ENCODE results near the gene DTNB.

The DTNB gene

GRCh38 chr2:25341011-25341727, 332.2 kb downstream of the DTNB start:
- peak; percentile 11 for DNase-seq (ENCODE audit: low read depth)

- peak; percentile 14 for DNase-seq (ENCODE audit: low read depth)
Measured at GRCh38 chr2:25340181-25340921, 333.0 kb downstream of the DTNB start.

- no peak for DNase-seq (ENCODE audit: low read depth)
Measured at GRCh38 chr2:25339791-25340180, 333.6 kb downstream of the DTNB start.

DNA sequence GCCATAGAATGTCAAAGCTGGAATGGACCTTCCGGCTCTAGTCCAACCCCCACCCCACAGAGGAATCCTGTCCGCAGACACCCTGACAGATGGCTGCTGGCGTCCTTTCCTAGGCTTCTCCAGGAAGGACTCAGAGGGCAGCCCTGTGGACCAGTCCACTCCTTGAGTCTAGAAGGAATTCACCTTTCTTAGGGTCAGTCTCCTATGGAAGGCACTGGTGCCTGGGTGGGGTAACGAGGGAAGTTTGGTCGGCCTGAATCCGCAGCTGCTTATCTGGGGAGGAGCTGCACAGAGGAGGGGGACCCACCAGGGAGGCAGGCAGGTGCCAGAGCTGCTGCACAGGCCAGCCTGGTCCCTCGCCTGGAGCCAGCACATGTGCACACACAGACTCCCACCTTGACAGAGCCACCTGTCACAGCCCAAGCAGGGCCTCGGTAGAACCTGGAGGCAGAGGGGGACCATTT, 334.1 kb downstream of the DTNB start:
- DNase-seq (ENCODE audit: low read depth), result no peak

DNA sequence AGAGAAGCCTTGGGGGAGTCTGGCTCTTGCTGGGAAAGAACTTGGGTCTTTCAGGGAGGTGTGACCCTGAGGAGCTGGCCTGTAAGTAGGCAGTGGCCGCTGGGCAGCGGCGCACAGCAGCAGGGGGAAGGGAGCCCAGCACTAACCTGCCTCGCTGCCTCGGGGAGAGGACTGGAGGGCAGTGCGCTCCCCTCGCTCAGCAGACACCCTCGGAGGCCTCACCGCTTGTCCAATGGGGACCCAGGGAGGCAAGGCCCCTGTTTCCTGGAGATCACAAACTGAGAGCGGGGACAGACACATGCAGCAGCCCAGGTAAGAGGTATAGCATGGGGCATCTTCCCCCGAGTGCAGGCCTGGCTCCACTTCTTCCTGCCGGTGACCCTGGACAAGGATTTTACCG, 335.0 kb downstream of the DTNB start:
- no peak for DNase-seq (ENCODE audit: low read depth)

DNA sequence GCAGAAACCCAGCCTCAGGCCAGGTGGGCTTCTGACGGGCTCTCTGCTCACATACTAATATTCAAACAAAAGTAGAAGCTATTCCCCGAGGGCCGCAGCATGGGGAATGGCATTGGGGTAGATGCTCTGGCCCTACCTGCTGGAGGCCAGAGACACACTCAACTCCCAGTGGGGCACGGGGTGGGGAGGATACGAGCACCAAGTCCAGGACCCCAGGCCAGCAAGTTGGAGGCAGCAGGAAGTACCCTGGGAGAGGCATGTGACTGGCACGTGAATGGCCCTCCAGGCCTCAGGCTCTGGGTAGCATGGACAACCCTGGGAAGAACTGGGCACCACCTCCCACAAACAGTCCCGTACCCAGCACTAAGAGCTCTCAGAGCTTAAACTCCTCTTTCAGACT, 335.5 kb downstream of the DTNB start:
- DNase-seq (ENCODE audit: low read depth), result no peak

GRCh38 chr2:25337276-25337675, 336.1 kb downstream of the DTNB start:
- DNase-seq (ENCODE audit: low read depth), result no peak

DNA sequence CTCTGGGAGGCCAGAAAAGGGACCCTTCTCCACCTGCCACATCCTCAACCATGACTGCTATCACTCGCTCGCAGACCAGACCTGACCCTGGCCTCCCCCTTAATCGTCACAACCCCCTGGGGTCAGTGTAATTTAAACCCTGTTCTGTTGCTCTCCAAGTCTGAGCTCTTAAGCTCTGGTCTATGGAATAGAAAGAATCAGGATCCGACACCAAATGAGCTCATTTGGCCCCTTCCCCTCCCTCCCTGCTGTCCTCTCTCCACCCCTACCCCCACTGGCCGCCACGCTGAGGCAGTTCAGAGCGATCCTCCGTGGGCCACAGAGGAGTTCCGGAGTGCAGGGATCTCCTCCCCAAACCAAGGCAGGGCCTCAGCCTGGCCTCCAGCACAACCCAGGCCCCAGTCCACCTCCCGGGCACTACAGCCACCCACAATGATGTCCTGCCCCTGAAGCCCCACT, 337.0 kb downstream of the DTNB start:
- DNase-seq (ENCODE audit: low read depth), result no peak

- DNase-seq (ENCODE audit: low read depth), result no peak
Measured at GRCh38 chr2:25335971-25336370, 337.4 kb downstream of the DTNB start.

- no peak for DNase-seq (ENCODE audit: low read depth)
Measured at GRCh38 chr2:25335204-25335603, 338.2 kb downstream of the DTNB start.

DNA sequence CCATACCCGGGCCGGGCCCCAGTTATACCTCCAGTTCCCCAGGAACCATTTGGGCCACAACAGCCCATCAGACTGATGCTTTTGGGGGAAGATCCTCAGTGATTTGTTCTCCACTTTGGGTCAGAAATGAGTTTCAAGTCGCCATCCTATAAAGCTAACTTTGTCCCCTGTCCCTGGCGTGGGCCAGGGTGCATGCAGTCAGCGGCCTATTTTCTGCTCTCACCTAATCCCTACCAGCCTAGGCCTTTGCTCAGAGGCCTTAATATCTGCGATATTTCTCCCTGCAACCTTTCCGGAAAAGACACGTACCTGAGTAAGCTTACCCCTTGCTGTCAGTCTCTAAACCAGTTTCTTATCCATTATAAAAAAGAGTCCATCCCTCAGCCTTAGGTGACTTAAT, 338.9 kb downstream of the DTNB start:
- DNase-seq (ENCODE audit: low read depth), result no peak

- DNase-seq (ENCODE audit: low read depth), result no peak
Measured at GRCh38 chr2:25333981-25334380, 339.4 kb downstream of the DTNB start.

DNA sequence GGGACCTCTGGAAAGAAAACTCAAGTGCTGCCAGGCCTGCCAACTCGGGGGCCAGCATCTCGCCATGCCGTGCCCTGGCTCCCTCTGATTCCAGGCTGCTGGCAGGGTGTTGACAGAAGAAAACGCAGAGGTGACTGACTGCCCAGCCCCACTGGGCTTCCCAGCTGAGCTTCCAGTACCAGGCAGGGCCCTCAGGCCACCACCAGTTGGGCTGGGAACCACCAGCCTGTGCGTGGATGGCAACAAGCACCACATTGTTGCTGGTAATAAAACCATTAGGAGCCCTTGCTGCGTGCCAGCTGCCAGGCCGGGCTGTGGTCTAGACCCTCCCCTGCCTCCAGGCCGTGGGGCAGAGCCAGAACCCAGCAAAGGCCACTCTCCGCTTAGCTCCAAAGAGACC, 340.8 kb downstream of the DTNB start:
- no peak for DNase-seq (ENCODE audit: low read depth)

- DNase-seq (ENCODE audit: low read depth), result no peak
Measured at GRCh38 chr2:25331686-25332365, 341.6 kb downstream of the DTNB start.

DNA sequence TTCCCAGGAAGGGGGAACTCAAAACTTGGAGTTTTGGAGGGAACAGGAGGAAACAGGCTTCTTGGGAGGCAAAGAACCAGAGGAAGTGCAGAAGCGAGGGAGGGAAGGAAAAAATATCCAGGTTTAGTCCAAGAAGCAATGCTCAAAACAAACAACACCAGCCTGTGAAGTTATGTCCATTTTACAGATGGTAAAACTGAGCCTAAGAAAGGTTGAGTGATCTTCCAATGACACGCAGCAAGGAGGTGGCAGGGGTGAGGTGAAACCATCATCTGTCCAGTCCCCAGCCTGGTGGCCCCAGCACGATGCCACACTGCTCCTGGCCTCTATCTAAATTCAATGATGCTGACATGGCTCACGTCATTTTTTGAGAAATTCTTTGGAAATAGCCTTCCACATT, 342.4 kb downstream of the DTNB start:
- no peak for DNase-seq (ENCODE audit: low read depth)

GRCh38 chr2:25330273-25330672, 343.1 kb downstream of the DTNB start:
- DNase-seq (ENCODE audit: low read depth), result no peak

- no peak for DNase-seq (ENCODE audit: low read depth)
Measured at GRCh38 chr2:25328152-25329085, 345.0 kb downstream of the DTNB start.
